OCI-LY3 (cell line): ENCODE results near the gene PRM1.

ENCODE experiments used
- EZH2phosphoT487 ChIP-seq: fragments of 200-600 bp; shearing (Covaris generic); IDR thresholded peaks from 2 replicates; pipeline ENCODE4 v1.6.1; 2018; ENCODE audit warnings: antibody characterized with exemption, mixed run types, low read depth
- TF ChIP-seq, protein P1 (sequence below): fragments of 200-600, 300-600 bp; sonication (generic); IDR thresholded peaks from 2 replicates; pipeline ENCODE4 v1.5.1; 2014; ENCODE audit warnings: antibody characterized with exemption, low read length, low read depth

- no peak for TF ChIP-seq EZH2phosphoT487
- TF ChIP-seq, protein P1, sequence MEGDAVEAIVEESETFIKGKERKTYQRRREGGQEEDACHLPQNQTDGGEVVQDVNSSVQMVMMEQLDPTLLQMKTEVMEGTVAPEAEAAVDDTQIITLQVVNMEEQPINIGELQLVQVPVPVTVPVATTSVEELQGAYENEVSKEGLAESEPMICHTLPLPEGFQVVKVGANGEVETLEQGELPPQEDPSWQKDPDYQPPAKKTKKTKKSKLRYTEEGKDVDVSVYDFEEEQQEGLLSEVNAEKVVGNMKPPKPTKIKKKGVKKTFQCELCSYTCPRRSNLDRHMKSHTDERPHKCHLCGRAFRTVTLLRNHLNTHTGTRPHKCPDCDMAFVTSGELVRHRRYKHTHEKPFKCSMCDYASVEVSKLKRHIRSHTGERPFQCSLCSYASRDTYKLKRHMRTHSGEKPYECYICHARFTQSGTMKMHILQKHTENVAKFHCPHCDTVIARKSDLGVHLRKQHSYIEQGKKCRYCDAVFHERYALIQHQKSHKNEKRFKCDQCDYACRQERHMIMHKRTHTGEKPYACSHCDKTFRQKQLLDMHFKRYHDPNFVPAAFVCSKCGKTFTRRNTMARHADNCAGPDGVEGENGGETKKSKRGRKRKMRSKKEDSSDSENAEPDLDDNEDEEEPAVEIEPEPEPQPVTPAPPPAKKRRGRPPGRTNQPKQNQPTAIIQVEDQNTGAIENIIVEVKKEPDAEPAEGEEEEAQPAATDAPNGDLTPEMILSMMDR, result no peak
These were observed 35.1 kb downstream of the PRM1 start for GRCh38 chr16:11245988-11246387.
